Measurements from ENCODE around the gene TMEM204.

The TMEM204 gene

DNA sequence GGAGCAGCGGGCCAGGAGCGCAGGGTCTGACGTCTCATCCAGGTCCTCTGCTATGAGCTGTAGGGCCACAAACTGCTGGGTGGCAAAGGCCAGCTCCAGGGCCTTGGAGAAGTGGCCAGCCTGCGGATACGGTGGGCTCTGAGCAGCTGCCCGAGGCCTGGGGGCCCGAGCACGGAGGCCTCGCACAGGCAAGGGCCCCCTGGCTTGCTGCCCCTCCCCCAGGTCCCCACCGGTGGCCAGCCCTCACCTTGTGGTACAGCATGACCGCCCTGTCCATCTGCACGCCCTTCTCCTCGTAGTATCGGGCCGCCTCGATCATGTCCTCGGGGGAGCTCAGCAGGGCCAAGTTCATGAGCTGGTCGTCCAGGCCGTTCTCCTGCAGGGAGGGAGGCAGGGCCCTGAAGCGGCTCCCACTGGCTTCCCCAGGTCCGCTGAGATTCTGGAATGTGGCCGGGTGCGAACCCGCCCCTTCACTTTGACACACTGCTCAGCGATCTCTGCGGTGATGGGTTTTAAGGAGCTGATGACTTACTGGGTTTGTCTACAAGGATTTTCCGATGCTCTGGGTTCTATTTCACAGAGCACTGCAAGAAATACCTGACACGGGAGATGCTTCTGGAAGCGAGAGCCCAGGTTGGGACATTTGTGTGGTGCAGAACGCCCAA lies 9.8 kb upstream of the TMEM204 start:
- DNase-seq, result no peak

DNA sequence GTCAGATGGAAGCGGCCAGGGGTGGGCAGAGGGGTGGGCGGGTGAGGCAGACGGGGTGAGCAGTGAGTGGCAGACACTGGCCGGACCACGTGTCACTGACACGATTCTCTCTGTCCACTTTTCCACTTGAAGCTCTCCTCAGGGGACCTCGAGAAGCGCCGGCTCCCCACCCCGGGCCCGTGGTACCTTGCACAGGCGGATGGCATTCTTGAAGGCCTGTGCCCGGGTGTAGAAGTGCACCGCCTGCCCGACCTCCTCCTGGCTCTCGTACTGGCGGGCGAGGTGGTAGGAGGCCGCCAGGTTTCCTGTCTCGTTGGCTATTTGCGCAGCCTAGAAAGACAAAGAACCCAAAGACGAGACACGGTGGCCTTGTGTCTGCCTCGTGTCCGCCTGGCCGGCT lies 9.1 kb upstream of the TMEM204 start:
- no peak for DNase-seq

GRCh38 chr16:1525871-1526607 lies 7.4 kb upstream of the TMEM204 start:
- no peak for DNase-seq

DNA sequence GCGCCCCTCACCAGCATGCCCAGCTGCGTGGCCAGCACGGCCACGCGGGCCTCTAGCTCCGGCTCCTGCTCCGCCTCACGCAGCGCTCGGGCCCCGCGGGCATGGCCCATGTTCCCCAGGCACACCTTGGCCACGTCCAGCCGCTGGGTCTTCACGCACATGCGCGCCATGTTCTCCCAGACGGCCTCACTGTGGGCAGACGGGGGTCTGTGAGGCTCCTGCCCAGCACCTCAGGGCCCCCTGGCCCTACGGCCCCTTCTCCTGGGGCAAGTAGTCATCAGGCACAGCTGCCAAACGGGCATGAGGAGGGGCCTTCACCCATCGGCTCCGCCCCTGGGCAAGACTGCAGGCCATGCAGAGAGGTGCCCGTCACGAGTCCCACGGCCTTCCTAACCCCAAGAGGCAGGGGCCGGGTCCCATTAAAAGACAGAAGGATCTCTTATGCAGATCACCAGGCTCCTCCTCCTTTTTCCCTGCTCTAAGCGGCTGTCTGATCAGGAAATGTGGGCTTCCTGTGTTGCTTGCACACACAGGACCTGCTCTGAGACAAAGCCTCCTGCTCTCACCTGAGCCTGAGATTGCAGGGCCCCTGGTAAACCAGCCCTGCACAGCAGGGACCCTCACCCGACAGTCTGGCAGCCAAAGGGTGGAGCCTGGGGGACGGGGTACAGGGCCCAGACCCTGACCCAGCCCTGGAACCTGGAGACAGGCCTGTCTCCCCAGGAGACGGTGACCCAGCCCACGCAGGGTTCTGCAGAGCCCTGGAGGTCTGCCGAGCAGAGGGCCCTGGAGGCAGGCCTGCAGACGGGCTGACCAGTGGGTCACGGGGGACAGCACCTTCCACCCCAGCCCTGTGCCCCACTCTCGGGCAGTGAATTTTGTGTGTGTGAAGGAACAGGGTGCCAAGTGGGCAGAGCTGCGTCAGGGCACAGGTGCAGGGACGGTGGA lies 6.6 kb upstream of the TMEM204 start:
- DNase-seq, result no peak

GRCh38 chr16:1527836-1528811 lies 5.3 kb upstream of the TMEM204 start:
- no peak for DNase-seq

- no peak for DNase-seq
These were observed 4.4 kb upstream of the TMEM204 start for GRCh38 chr16:1528921-1529537.

- no peak for DNase-seq
These were observed 3.0 kb upstream of the TMEM204 start for GRCh38 chr16:1530349-1530882.

GRCh38 chr16:1530883-1531637 lies 2.4 kb upstream of the TMEM204 start:
- DNase-seq, result no peak

DNA sequence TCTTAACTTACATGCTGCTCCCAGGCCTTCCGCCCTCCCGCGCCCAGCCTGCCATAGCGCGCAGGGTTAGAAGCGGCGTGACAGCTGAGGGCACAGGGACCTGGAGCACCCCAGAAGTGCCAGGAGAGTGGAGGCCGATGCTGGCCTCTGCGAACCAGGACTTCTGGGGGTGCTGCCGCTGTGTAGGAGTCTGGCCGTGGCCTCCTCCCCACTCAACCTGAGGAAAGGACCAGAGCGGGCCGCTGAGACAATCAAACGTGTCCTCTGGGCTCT lies 1.9 kb upstream of the TMEM204 start:
- DNase-seq, result no peak

GRCh38 chr16:1532081-1532760 lies 1.2 kb upstream of the TMEM204 start:
- DNase-seq, result no peak

- no peak for DNase-seq
These were observed 695 bp upstream of the TMEM204 start for GRCh38 chr16:1532771-1533170.

DNA sequence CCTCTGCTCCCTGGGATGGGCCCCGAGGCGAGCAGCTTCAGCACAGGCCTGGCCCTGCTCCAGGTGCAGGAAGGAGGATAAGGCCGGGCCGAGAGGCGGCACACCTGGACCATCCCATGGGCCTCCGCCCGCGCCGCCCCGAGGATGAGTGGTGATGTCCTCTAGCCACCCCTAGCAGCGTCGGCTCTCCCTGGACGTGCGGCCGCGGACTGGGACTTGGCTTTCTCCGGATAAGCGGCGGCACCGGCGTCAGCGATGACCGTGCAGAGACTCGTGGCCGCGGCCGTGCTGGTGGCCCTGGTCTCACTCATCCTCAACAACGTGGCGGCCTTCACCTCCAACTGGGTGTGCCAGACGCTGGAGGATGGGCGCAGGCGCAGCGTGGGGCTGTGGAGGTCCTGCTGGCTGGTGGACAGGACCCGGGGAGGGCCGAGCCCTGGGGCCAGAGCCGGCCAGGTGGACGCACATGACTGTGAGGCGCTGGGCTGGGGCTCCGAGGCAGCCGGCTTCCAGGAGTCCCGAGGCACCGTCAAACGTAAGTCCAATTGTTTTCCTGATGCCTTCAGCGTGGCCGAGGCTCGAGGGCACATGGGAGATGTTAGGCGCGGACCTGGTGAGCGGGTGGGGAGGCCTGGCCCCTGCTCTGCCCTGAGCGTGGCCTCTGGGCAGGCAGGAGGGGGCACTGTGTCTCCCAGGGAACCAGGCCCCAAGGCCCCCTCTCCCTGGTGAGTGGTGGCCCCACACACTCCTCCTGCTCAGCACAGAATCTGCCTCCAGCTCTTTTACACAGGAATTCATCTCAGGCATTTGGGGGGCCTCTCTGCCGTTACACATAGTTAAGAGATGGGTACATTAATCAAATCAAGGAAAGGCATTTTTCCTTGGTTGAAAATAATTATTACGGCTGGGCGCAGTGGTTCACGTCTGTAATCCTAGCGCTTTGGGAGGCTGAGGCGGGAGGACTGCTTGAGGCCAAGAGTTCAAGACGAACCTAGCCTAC lies 855 bp downstream of the TMEM204 start:
- DNase-seq, result no peak

DNA sequence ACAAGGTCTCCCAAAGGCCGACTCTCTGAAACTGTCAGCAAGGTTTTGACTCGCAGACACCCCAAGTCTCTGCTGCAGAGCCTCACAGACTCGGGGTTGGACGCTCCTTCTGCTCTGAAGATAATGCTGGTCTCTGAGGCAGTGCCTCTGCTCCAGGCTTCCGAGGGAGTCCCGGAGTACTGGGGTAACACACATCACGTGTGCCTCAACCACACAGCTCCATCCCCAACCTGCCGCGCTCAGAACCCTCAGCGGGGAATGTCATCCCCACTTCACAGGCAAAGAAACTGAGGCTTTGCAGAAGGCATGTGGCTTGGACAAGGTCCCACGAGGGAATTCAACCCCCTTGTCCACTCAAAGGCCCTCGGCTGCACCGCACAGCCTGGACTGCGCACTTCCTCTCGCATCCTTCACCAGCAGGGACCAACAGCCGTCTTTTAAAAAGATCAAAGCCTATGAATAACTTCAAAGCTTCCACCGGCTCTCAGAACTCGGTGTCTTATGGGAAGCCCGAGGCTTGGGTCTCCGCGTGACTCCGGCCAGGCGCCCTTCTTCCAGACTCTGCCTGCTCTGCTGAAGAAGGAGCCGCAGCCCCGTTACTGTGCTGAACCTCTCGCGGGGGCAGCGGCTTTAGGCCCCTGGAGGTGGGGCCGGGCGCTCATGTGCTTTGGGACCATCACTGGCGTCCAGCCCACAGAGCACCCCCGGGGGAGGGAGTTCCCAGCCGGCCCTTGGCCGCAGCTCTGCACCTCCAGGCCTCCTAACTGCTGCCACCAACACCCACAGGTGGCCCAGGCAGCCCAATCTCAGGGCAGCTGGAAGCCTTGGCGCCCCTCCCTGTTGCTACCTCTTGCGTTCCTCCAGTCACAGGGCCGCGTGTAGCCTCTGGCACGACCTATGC lies 2.2 kb downstream of the TMEM204 start:
- no peak for DNase-seq

DNA sequence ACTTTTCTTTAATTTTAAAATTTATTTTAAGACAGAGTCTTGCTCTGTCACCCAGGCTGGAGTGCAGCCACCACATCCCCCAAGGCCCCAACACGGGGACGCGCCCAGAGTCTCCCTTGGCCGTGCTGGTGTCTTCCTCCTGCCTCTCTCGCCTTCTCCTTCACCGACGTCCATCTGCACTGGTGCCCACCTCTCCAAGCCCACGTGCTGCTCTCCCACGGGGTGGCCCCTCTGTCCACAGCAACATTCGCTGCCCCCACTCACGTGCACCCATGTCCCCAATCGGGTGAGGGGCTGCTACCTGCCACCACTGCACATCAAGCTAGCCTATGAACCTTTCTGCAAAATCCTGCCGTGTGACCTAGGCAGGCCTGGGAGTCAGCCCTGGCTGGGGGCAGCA lies 3.1 kb downstream of the TMEM204 start:
- DNase-seq, result no peak

DNA sequence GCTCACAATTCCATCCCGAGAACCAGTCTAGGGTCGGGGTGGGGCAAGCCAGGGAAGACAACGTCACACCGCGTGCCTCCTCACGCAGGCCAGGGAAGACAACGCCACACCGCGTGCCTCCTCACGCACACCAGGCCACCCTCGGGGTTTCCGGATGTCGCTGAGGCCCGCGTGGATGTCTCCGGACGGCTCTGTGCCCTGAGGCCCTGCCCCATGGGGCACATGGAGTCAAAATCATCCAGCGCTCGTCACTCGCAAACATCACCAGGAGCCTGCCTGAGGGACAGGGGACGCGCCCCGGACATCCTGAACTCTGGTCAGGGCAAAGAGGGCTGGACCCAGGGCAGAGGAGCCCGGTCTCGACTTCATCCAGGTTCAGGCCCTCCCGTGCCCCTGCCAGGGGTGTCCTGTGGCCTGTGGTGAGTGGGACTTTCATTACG lies 3.7 kb downstream of the TMEM204 start:
- no peak for DNase-seq

GRCh38 chr16:1537763-1538289 lies 4.4 kb downstream of the TMEM204 start:
- no peak for DNase-seq

GRCh38 chr16:1538804-1539520 lies 5.5 kb downstream of the TMEM204 start:
- peak; percentile 45 for DNase-seq
